ENCODE measurements around the gene CHTF18. TPM values are rescaled to one million over a fixed set of nuclear protein-coding genes. Genes with fewer than 3 reads are reported as not detected.

CHTF18 gene
- total and polyA plus RNA-seq, 2 donors (not counting 3 experiments of a cell fraction or from before 2014, with no cell fraction given), result 33.0 to 69.5 TPM

DNA sequence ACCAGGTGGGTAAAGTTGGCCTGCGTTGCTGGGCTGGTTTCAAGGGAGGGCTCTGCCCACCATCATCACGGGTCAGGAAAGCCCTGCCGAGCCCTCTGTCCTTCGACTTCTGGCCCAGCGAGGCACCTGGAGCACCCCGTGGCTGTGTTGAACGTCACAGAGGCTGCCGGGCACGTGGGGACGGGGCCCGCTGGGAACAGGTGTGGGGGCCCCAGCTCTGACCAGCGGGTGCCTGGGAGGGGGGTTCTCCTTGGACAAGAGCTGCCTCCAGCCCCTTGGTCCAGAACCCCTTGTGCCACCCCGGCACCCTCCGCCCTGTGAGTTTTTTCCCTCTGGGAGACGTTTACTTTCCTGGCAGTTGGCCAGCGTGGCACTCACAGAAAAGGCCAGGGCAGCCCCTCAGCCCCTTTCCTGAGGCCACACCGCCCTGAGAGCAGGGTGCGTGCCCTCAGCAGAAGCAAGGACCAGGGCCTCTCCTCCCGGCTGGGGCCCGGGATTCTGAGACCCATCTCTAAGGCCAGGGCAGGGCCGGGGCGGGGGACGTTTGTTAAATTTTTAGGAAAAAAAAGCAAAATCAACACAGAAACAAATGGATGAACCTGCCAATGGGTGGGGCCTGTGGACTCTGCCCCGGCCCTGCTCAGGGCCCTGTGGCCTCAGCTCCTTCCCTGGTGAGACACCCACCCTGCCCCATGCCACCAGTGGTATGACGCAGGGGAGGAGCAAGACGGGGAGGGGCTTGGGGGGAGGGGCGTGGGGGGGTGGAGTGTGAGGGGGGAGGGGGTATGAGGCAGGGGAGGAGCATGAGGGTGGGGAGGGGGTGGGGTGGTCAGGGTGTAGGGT lies 43.4 kb downstream of the CHTF18 start:
- Histone ChIP-seq H3K9ac (replicated peaks; ENCODE audit: extremely low read depth, insufficient read depth, low read length) (no peak overlapping the region), H3K79me2 (ENCODE audit: control insufficient read depth, insufficient read depth, low read length) (no peaks in the 10 kb centered on the region), H3K36me3 (ENCODE audit: control insufficient read depth in 2 of 2, extremely low read depth in 1 of 2, insufficient read depth in 2 of 2, low read length in 2 of 2) (no peaks in the 10 kb centered on the region), H3K9me3 (replicated peaks; ENCODE audit: control insufficient read depth, insufficient read depth, low read length) (no peaks in the 10 kb centered on the region), H3K27ac (ENCODE audit: insufficient read depth, low read depth, low read length) (no peak overlapping the region), H3K27me3 (ENCODE audit: control insufficient read depth in 2 of 2, insufficient read depth in 2 of 2, low read length in 2 of 2) (no peaks in the 10 kb centered on the region), H2AFZ (ENCODE audit: low read depth, low read length) (no peak overlapping the region), H4K20me1 (replicated peaks; ENCODE audit: control insufficient read depth, extremely low read depth, insufficient read depth, low read length) (no peaks in the 10 kb centered on the region), H3K4me3 (replicated peaks in 1 of 3; ENCODE audit: insufficient read depth in 1 of 3, low read depth in 1 of 3, low read length in 3 of 3) (no peak overlapping the region), H3K9me1 (replicated peaks; ENCODE audit: control insufficient read depth, extremely low read depth, insufficient read depth, low read length) (no peaks in the 10 kb centered on the region), H3K4me2 (ENCODE audit: insufficient read depth, low read length) (no peak overlapping the region), H3K4me1 (ENCODE audit: control insufficient read depth, extremely low read depth, insufficient read depth, low read length) (no peaks in the 10 kb centered on the region)
- FAIRE-seq (no peak), DNase-seq (ENCODE audit: low read depth, low spot score) (no peak)
- dilution Hi-C loops (cut with MboI; ENCODE audit: extremely low pct_ligation_motif_present, low sequenced_read_pairs) (no loop called here), intact Hi-C loops (cut with micrococcal nuclease) (no loop called here)
- no TSS peak for BruUV-seq (replicated peaks)
- ChIA-PET CTCF (no interaction called here), POLR2A (no interaction called here)
- TF ChIP-seq GATA2 (IDR thresholded peaks at IDR 0.05; ENCODE audit: insufficient read depth, insufficient read length, low read depth, low read length) (no peak), MAX (IDR thresholded peaks at IDR 0.05; ENCODE audit: insufficient read depth, insufficient read length) (no peak), EZH2 (IDR thresholded peaks at IDR 0.05; ENCODE audit: borderline replicate concordance, low read depth, low read length, severe bottlenecking) (no peak), MYC (IDR thresholded peaks at IDR 0.05; ENCODE audit: low read depth, low read length) (no peak)

DNA sequence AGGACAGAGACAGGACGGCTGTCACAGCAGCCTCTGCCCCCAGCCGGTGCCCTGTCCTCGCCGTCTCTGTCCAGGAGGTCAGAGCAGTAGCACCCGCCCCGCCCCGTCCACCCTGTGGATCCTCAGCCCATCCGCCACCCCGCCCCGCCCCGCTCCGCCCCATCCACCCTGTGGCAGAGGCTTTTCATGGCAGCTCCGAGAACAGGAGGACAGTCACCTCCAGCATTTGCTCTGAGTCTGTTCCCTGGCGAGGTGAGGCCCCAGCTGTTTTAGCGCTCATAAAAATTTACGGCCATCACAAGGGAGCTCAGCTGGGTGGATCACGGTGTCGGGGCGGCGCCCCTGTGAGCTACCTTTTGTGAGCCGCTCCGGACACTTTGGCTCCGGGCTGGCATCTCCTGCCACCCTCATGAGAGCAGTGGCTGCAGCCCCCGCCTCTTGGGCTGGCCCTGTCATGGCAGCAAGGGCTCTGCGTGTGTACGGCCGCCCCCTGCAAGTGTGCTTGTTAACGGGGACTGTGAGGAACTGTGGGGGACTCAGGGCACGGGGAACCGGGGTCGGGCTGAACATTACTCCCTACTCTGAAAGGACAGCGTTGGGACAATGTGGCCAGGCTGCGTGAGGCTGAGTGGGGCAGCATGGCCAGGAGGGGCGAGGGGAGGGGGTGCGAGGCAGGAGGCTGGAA lies 44.4 kb downstream of the CHTF18 start:
- dilution Hi-C loops (cut with MboI; ENCODE audit: extremely low pct_ligation_motif_present, low sequenced_read_pairs) (no loop called here), intact Hi-C loops (cut with micrococcal nuclease) (no loop called here)
- DNase-seq (ENCODE audit: low read depth, low spot score) (no peak), FAIRE-seq (no peak)
- no peaks in the 10 kb centered on the region for H3K9me1 ChIP-seq (replicated peaks; ENCODE audit: control insufficient read depth, extremely low read depth, insufficient read depth, low read length)
- no peak overlapping the region for H2AFZ ChIP-seq (ENCODE audit: low read depth, low read length)
- H3K4me1 ChIP-seq (ENCODE audit: control insufficient read depth, extremely low read depth, insufficient read depth, low read length), result no peaks in the 10 kb centered on the region
- POLR2A ChIA-PET, result no interaction called here
- TF ChIP-seq JUN (IDR thresholded peaks at IDR 0.05; ENCODE audit: borderline replicate concordance, insufficient read depth, insufficient read length, low read depth), result no peak
- TF ChIP-seq FOS (IDR thresholded peaks at IDR 0.05; ENCODE audit: borderline replicate concordance, insufficient read depth, low read length), result no peak
- TF ChIP-seq MAX (IDR thresholded peaks at IDR 0.05; ENCODE audit: insufficient read depth, insufficient read length), result no peak
- H3K9me3 ChIP-seq (replicated peaks; ENCODE audit: control insufficient read depth, insufficient read depth, low read length), result no peaks in the 10 kb centered on the region
- no peaks in the 10 kb centered on the region for H4K20me1 ChIP-seq (replicated peaks; ENCODE audit: control insufficient read depth, extremely low read depth, insufficient read depth, low read length)
- no peak overlapping the region for H3K9ac ChIP-seq (replicated peaks; ENCODE audit: extremely low read depth, insufficient read depth, low read length)
- no peak overlapping the region for H3K4me2 ChIP-seq (ENCODE audit: insufficient read depth, low read length)
- H3K4me3 ChIP-seq (replicated peaks in 1 of 3; ENCODE audit: insufficient read depth in 1 of 3, low read depth in 1 of 3, low read length in 3 of 3), result no peak overlapping the region
- no TSS peak for BruUV-seq (replicated peaks)
- no peaks in the 10 kb centered on the region for H3K27me3 ChIP-seq (ENCODE audit: control insufficient read depth in 2 of 2, insufficient read depth in 2 of 2, low read length in 2 of 2)
- CTCF ChIA-PET, result no interaction called here
- H3K36me3 ChIP-seq (ENCODE audit: control insufficient read depth in 2 of 2, extremely low read depth in 1 of 2, insufficient read depth in 2 of 2, low read length in 2 of 2), result no peaks in the 10 kb centered on the region
- H3K27ac ChIP-seq (ENCODE audit: insufficient read depth, low read depth, low read length), result no peak overlapping the region
- H3K79me2 ChIP-seq (ENCODE audit: control insufficient read depth, insufficient read depth, low read length), result no peaks in the 10 kb centered on the region

Data from endothelial cell of umbilical vein (primary cell).